HEK293 (cell line): ENCODE results near the gene PRRT1.

Source experiments
- CTCF ChIA-PET: fragments of 350-600 bp; formaldehyde crosslinking; extraction: SDS; loops from one replicate; lab custom pipeline; 2021; ENCODE audit warnings: antibody characterized with exemption; lab: Yijun Ruan, JAX
- POLR2A ChIA-PET: fragments of 300-600 bp; formaldehyde crosslinking; extraction: SDS; loops from one replicate; lab custom pipeline; 2020; ENCODE audit warnings: antibody characterized with exemption, inconsistent platforms; lab: Yijun Ruan, JAX
- H3K27ac ChIP-seq: fragments of 200-500 bp; sonication (Bioruptor generic); 2 replicates; pipeline ENCODE4 v1.5.1; 2014; ENCODE audit warnings: low read depth, low read length, control low read depth, inconsistent platforms; ENCODE audit errors: extremely low read depth
- H3K36me3 ChIP-seq, 2 experiments: fragments of 200-500 bp in 1 of 2; sonication (Bioruptor generic) in 1 of 2; 1 replicate in 1 of 2; 2 replicates in 1 of 2; pipeline ENCODE4 v1.5.1; 2014 to 2017; ENCODE audit warnings: inconsistent platforms in 2 of 2, low read length in 2 of 2; ENCODE audit not compliant: control insufficient read depth in 2 of 2, insufficient read depth in 1 of 2
- H3K4me1 ChIP-seq: fragments of 200-500 bp; sonication (Bioruptor generic); 2 replicates; pipeline ENCODE4 v1.5.1; 2014; ENCODE audit warnings: mild to moderate bottlenecking, low read length, inconsistent platforms; ENCODE audit not compliant: control insufficient read depth, insufficient read depth
- H3K4me3 ChIP-seq: 2 replicates; pipeline ENCODE4 v1.5.1; 2011; ENCODE audit warnings: low read depth, mild to moderate bottlenecking, control low read depth, low read length, moderate library complexity
- H3K9me3 ChIP-seq: fragments of 200-500 bp; sonication (Bioruptor generic); 2 replicates; pipeline ENCODE4 v1.5.1; 2014; ENCODE audit warnings: low read depth, low read length, inconsistent platforms; ENCODE audit not compliant: control insufficient read depth, insufficient read depth
- BCL11A ChIP-seq: fragments of 450-650 bp; formaldehyde crosslinking; IDR thresholded peaks from 2 replicates; pipeline ENCODE4 v1.5.1; 2016; ENCODE audit warnings: low read depth, missing biosample characterization, missing genetic modification characterization
- FEZF1 ChIP-seq: fragments of 450-650 bp; formaldehyde crosslinking; IDR thresholded peaks from 2 replicates; pipeline ENCODE4 v1.5.1; 2016; ENCODE audit warnings: missing biosample characterization, missing genetic modification characterization
- HOXD13 ChIP-seq: sonication (generic); formaldehyde crosslinking; IDR thresholded peaks from 2 replicates; pipeline ENCODE4 v1.8.0; 2022; ENCODE audit warnings: missing genetic modification reagents, borderline replicate concordance
- KLF1 ChIP-seq: fragments of 450-650 bp; formaldehyde crosslinking; IDR thresholded peaks from 2 replicates; pipeline ENCODE4 v1.5.1; 2016; ENCODE audit warnings: missing biosample characterization, missing genetic modification characterization
- KLF10 ChIP-seq: fragments of 450-650 bp; IDR thresholded peaks from 2 replicates; pipeline ENCODE4 v1.5.1; 2018; ENCODE audit warnings: missing biosample characterization, mild to moderate bottlenecking, missing genetic modification characterization
- KLF16 ChIP-seq: fragments of 450-650 bp; formaldehyde crosslinking; IDR thresholded peaks from 2 replicates; pipeline ENCODE4 v1.5.1; 2017; ENCODE audit warnings: missing biosample characterization, missing genetic modification characterization
- SP2 ChIP-seq: fragments of 450-650 bp; formaldehyde crosslinking; IDR thresholded peaks from 2 replicates; pipeline ENCODE4 v1.5.1; 2016; ENCODE audit warnings: missing biosample characterization, missing genetic modification characterization
- ZNF140 ChIP-seq: fragments of 450-650 bp; formaldehyde crosslinking; IDR thresholded peaks from 2 replicates; pipeline ENCODE4 v1.5.1; 2016; ENCODE audit warnings: missing biosample characterization, missing genetic modification characterization
- ZNF16 ChIP-seq: fragments of 450-650 bp; formaldehyde crosslinking; IDR thresholded peaks from 2 replicates; pipeline ENCODE4 v1.5.1; 2016; ENCODE audit warnings: low read depth, missing biosample characterization, missing genetic modification characterization
- ZNF341 ChIP-seq: fragments of 450-650 bp; formaldehyde crosslinking; IDR thresholded peaks from 2 replicates; pipeline ENCODE4; 2016; ENCODE audit warnings: low read depth, missing biosample characterization, missing genetic modification characterization
- ZNF404 ChIP-seq: fragments of 450-650 bp; formaldehyde crosslinking; IDR thresholded peaks from 2 replicates; pipeline ENCODE4 v1.5.1; 2017; ENCODE audit warnings: missing biosample characterization, missing genetic modification characterization
- ZNF558 ChIP-seq: fragments of 450-650 bp; formaldehyde crosslinking; IDR thresholded peaks from 2 replicates; pipeline ENCODE4 v1.5.1; 2016; ENCODE audit warnings: missing biosample characterization, missing genetic modification characterization
- ZNF623 ChIP-seq: fragments of 450-650 bp; formaldehyde crosslinking; IDR thresholded peaks from 2 replicates; pipeline ENCODE4 v1.5.1; 2016; ENCODE audit warnings: missing biosample characterization, missing genetic modification characterization
- ZNF626 ChIP-seq: fragments of 450-650 bp; sonication (Bioruptor Pico); formaldehyde crosslinking; IDR thresholded peaks from 2 replicates; pipeline ENCODE4 v1.5.1; 2018; ENCODE audit warnings: missing biosample characterization, missing genetic modification characterization, inconsistent platforms
- ZNF664 ChIP-seq: fragments of 450-650 bp; formaldehyde crosslinking; IDR thresholded peaks from 2 replicates; pipeline ENCODE4 v1.5.1; 2016; ENCODE audit warnings: missing biosample characterization, missing genetic modification characterization
- ZNF776 ChIP-seq: fragments of 450-650 bp; formaldehyde crosslinking; IDR thresholded peaks from 2 replicates; pipeline ENCODE4 v1.5.0; 2017; ENCODE audit warnings: missing biosample characterization, missing genetic modification characterization, borderline replicate concordance
- TF ChIP-seq, protein P1 (sequence below): fragments of 450-650 bp; formaldehyde crosslinking; IDR thresholded peaks from 2 replicates; pipeline ENCODE4 v1.5.1; 2016; ENCODE audit warnings: missing biosample characterization, missing genetic modification characterization
- TF ChIP-seq, protein P2 (sequence below): fragments of 450-650 bp; formaldehyde crosslinking; IDR thresholded peaks from 2 replicates; pipeline ENCODE4 v1.5.1; 2016; ENCODE audit warnings: missing biosample characterization, missing genetic modification characterization
- TF ChIP-seq, protein P3 (sequence below): fragments of 450-650 bp; formaldehyde crosslinking; IDR thresholded peaks from 2 replicates; pipeline ENCODE4 v1.5.1; 2016; ENCODE audit warnings: missing biosample characterization, missing genetic modification characterization, low read depth
- TF ChIP-seq, protein P4 (sequence below): fragments of 450-650 bp; formaldehyde crosslinking; IDR thresholded peaks from 2 replicates; pipeline ENCODE4 v1.5.1; 2016; ENCODE audit warnings: missing biosample characterization, missing genetic modification characterization

PRRT1 gene

DNA sequence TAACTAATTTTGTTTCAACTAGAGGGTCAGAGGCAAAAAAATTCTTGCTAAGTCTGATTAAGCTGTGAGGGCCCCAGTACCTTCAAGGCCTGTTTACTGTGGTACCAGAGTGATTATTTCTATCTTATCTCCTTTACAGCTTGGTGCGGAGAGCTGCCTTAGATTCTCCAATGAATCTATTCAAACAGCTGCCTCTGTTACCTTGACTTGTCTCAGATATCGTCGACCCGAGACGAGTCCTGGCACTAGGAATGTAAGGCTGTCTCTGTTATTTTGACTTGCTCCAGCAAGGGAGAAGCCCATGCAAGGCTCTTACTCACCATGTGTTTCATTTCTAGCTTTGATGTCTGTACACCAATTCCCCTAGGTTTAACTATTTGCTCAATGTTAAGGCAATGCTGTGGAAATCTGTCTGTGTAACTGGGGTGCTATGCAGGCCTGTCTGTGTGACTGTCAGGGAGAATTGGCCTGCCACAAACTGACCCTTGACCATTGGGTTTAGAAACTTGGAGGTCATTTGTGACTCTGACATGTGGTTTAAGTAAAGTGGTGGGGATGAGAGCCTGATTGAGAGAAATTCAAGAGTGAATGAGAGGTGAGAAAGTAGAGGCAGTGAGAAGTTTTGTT, 11.2 kb downstream of the PRRT1 start (continued):
- TF ChIP-seq, protein P1, sequence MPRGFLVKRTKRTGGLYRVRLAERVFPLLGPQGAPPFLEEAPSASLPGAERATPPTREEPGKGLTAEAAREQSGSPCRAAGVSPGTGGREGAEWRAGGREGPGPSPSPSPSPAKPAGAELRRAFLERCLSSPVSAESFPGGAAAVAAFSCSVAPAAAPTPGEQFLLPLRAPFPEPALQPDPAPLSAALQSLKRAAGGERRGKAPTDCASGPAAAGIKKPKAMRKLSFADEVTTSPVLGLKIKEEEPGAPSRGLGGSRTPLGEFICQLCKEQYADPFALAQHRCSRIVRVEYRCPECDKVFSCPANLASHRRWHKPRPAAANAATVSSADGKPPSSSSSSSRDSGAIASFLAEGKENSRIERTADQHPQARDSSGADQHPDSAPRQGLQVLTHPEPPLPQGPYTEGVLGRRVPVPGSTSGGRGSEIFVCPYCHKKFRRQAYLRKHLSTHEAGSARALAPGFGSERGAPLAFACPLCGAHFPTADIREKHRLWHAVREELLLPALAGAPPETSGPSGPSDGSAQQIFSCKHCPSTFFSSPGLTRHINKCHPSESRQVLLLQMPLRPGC (tag by site-specific recombination) = no peak
- TF ChIP-seq ZNF558 (tag by site-specific recombination) (no peak), ZNF776 (no peak), BCL11A (tag by site-specific recombination) (no peak)

DNA sequence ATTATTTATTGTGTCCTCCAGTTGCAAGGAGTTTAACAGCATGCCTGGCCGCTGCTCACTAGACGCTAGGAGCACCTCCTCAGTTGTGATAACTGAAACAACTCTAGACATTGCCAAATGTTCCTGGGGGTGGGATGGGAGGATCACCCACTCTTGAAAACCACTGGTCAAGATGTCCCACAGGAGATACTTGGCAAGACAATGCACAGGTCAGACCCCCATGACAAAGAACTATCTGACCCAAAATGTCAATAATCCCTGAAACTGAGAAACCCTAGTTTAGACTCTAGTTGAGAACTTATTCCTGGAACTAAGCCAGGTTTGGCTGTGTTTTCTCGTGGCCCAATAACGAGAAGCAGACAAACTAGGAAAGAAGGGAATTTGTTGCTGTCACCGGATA, 12.1 kb downstream of the PRRT1 start:
- H3K36me3 ChIP-seq = no peaks in the 10 kb centered on the region
- H3K9me3 ChIP-seq = no peaks in the 10 kb centered on the region
- POLR2A ChIA-PET = interaction anchor here (2.1 kb wide), 1 partner anchor 10 kb away, joined by 7 read pairs; the partner anchor contains the start of gene FKBPL
- no peaks in the 10 kb centered on the region for H3K4me1 ChIP-seq
- CTCF ChIA-PET = interaction anchor here (0.6 to 1.5 kb wide), 3 partner anchors 13 to 21 kb away, joined by 3 to 4 read pairs (median 3); no protein-coding TSS in a partner anchor
- no peak overlapping the region for H3K27ac ChIP-seq
- TF ChIP-seq ZNF404 (tag by site-specific recombination) (no peak), ZNF16 (tag by site-specific recombination) (no peak)
- H3K4me3 ChIP-seq = no peak overlapping the region

DNA sequence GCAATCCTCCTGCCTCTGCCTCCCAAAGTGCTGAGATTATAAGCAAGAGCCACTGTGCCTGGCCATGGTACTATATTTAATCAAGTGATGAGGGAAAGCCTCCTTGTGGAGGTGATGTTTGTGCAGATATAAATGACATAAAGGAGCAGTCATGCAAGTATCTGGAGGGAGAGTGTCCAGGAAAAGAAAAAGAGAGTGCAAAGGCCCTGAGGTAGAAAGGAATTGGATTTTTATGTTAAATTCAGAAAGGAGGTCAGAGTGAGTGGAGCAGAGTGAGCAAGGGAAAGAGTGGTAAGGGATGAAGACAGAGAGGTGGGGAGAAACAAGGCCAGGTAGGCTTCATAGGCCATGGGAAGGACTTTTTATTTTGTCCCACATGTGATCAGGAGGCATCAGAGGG, 14.3 kb downstream of the PRRT1 start:
- CTCF ChIA-PET = interaction anchor here (1.9 kb wide), 1 partner anchor 19 kb away, joined by 7 read pairs; no protein-coding TSS in a partner anchor
- Histone ChIP-seq H3K4me3 (no peak overlapping the region), H3K9me3 (no peaks in the 10 kb centered on the region), H3K36me3 (no peaks in the 10 kb centered on the region), H3K27ac (no peak overlapping the region), H3K4me1 (no peaks in the 10 kb centered on the region)
- POLR2A ChIA-PET = no interaction called here
- TF ChIP-seq ZNF140 (tag by site-specific recombination) = no peak
- TF ChIP-seq ZNF623 (tag by site-specific recombination) = peak; percentile 96

DNA sequence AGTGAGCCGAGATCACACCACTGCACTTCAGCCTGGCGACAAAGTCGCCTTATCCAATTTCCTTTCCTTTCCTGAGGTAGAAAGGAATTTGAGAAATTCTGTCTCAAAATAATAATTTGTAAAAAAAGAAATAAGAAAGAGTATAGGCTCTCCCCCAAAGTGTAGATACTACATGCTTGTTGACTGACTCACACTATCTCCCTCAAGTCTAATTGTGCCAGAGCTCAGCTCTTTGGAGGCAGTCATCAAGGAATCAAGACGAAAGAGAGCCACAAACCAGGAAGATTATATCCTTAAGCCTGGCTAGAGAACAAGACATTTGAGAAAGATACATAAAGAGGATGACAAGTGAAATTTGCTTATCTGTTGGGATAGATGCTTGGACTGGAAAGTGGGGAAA, 18.0 kb downstream of the PRRT1 start:
- ChIA-PET POLR2A (no interaction called here), CTCF (no interaction called here)
- H3K4me3 ChIP-seq = no peak overlapping the region

More for the DNA sequence above, 18.0 kb downstream of the PRRT1 start:
- no peak overlapping the region for H3K27ac ChIP-seq
- H3K36me3 ChIP-seq = no peaks in the 10 kb centered on the region
- H3K9me3 ChIP-seq = no peaks in the 10 kb centered on the region
- H3K4me1 ChIP-seq = peaks cover 8% of the 10 kb centered on the region
- no peak for TF ChIP-seq ZNF664 (tag by site-specific recombination)
- TF ChIP-seq, protein P2, sequence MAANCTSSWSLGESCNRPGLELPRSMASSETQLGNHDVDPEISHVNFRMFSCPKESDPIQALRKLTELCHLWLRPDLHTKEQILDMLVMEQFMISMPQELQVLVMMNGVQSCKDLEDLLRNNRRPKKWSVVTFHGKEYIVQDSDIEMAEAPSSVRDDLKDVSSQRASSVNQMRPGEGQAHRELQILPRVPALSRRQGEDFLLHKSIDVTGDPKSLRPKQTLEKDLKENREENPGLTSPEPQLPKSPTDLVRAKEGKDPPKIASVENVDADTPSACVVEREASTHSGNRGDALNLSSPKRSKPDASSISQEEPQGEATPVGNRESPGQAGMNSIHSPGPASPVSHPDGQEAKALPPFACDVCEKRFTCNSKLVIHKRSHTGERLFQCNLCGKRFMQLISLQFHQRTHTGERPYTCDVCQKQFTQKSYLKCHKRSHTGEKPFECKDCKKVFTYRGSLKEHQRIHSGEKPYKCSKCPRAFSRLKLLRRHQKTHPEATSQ (tag by site-specific recombination) = no peak
- no peak for TF ChIP-seq KLF1 (tag by site-specific recombination)
- TF ChIP-seq HOXD13 (CRISPR knock-in tag) = no peak
- no peak for TF ChIP-seq ZNF341
- TF ChIP-seq KLF16 (tag by site-specific recombination) = no peak
- TF ChIP-seq ZNF16 (tag by site-specific recombination) = no peak
- TF ChIP-seq, protein P3, sequence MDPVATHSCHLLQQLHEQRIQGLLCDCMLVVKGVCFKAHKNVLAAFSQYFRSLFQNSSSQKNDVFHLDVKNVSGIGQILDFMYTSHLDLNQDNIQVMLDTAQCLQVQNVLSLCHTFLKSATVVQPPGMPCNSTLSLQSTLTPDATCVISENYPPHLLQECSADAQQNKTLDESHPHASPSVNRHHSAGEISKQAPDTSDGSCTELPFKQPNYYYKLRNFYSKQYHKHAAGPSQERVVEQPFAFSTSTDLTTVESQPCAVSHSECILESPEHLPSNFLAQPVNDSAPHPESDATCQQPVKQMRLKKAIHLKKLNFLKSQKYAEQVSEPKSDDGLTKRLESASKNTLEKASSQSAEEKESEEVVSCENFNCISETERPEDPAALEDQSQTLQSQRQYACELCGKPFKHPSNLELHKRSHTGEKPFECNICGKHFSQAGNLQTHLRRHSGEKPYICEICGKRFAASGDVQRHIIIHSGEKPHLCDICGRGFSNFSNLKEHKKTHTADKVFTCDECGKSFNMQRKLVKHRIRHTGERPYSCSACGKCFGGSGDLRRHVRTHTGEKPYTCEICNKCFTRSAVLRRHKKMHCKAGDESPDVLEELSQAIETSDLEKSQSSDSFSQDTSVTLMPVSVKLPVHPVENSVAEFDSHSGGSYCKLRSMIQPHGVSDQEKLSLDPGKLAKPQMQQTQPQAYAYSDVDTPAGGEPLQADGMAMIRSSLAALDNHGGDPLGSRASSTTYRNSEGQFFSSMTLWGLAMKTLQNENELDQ (tag by site-specific recombination) = no peak
- TF ChIP-seq KLF10 = no peak
- no peak for TF ChIP-seq SP2 (tag by site-specific recombination)
- no peak for TF ChIP-seq FEZF1 (tag by site-specific recombination)
- TF ChIP-seq, protein P4, sequence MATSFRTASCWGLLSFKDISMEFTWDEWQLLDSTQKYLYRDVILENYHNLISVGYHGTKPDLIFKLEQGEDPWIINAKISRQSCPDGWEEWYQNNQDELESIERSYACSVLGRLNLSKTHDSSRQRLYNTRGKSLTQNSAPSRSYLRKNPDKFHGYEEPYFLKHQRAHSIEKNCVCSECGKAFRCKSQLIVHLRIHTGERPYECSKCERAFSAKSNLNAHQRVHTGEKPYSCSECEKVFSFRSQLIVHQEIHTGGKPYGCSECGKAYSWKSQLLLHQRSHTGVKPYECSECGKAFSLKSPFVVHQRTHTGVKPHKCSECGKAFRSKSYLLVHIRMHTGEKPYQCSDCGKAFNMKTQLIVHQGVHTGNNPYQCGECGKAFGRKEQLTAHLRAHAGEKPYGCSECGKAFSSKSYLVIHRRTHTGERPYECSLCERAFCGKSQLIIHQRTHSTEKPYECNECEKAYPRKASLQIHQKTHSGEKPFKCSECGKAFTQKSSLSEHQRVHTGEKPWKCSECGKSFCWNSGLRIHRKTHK (tag by site-specific recombination) = no peak
- no peak for TF ChIP-seq ZNF626 (tag by site-specific recombination)
